GM21367 (cell line): Measurements from ENCODE around the gene RHBDF2.
"Not testable (repeated sequence)": the region's sequence is repeated elsewhere in the genome, so short reads cannot be mapped to it uniquely, and the experiment has no call there.

Source experiments
- ATAC-seq: cut with Tn5 transposase; IDR thresholded peaks from one replicate; pipeline ENCODE4 v1.9.1; 2021; ENCODE audit not compliant: unreplicated experiment

Gene RHBDF2

GRCh38 chr17:76525513-76525833, 24.2 kb upstream of the RHBDF2 start:
- not testable (repeated sequence) for ATAC-seq

- ATAC-seq = no peak
Measured at GRCh38 chr17:76524598-76525512, 23.6 kb upstream of the RHBDF2 start.

- no peak for ATAC-seq
Measured at GRCh38 chr17:76523084-76524037, 22.1 kb upstream of the RHBDF2 start.

- ATAC-seq = not testable (repeated sequence)
Measured at GRCh38 chr17:76521683-76522082, 20.5 kb upstream of the RHBDF2 start.

GRCh38 chr17:76521262-76521661, 20.0 kb upstream of the RHBDF2 start:
- no peak for ATAC-seq

GRCh38 chr17:76519048-76519966, 18.1 kb upstream of the RHBDF2 start:
- ATAC-seq = no peak

GRCh38 chr17:76517638-76518038, 16.4 kb upstream of the RHBDF2 start:
- no peak for ATAC-seq

- ATAC-seq = peak; percentile 52
Measured at GRCh38 chr17:76515274-76515949, 14.2 kb upstream of the RHBDF2 start.

GRCh38 chr17:76514355-76514754, 13.1 kb upstream of the RHBDF2 start:
- not testable (repeated sequence) for ATAC-seq

- ATAC-seq = no peak
Measured at GRCh38 chr17:76513306-76513692, 12.1 kb upstream of the RHBDF2 start.

- no peak for ATAC-seq
Measured at GRCh38 chr17:76512366-76513305, 11.4 kb upstream of the RHBDF2 start.

- no peak for ATAC-seq
Measured at GRCh38 chr17:76511668-76512365, 10.6 kb upstream of the RHBDF2 start.

GRCh38 chr17:76510831-76511244, 9.6 kb upstream of the RHBDF2 start:
- no peak for ATAC-seq

- not testable (repeated sequence) for ATAC-seq
Measured at GRCh38 chr17:76508472-76509063, 7.3 kb upstream of the RHBDF2 start.

GRCh38 chr17:76506408-76507345, 5.5 kb upstream of the RHBDF2 start:
- no peak for ATAC-seq

- ATAC-seq = no peak
Measured at GRCh38 chr17:76504117-76504516, 2.9 kb upstream of the RHBDF2 start.
